HG02973 (cell line): ENCODE data around the gene PDPR.
"Not testable (repeated sequence)": the region's sequence is repeated elsewhere in the genome, so short reads cannot be mapped to it uniquely, and the experiment has no call there.

ENCODE experiments used
- ATAC-seq: cut with Tn5 transposase; IDR thresholded peaks from one replicate; pipeline ENCODE4 v1.9.1; 2021; ENCODE audit warnings: moderate library complexity; ENCODE audit not compliant: unreplicated experiment

The PDPR gene

DNA sequence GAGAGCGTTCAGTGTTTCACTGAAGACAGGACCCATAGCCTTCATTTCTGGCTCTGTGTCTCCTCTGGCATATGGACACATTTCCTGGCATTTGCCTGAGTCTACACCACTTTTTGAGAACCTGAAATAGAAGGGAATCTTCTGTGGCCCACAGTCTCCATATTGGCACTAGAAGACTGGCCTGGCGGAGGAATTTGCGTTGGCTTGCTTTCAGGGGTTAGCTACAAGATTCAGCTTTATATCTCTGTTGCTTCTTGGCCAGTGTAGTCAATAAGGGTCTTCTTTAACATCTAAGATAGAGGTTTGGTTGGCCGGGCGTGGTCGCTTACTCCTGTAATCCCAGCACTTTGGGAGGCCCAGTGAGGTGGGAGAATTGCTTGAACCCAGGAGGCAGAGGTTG lies 46.7 kb downstream of the PDPR start:
- no peak for ATAC-seq

- ATAC-seq: no peak
Measured at GRCh38 chr16:70161350-70161749, 47.2 kb downstream of the PDPR start.

- no peak for ATAC-seq
Measured at GRCh38 chr16:70162041-70162451, 47.9 kb downstream of the PDPR start.

DNA sequence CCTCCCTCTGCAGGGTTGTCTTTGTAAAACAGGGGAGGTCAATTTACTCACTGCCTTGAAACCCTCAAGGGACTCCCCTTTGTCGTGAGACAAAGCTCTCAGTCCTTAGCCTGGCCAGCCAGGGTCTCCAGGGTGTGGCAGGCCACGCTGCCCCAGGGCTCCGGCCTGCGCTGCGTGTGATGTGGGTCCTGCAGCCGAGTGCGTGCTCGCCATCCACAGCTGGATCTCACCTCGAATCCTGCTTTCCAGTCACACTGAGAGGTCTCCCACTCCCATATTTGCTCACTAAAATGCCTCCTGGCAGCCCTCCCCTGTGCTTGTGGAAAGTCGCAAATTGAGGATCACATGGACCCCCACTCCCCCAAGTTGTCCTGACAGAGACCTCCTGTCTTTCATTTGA lies 49.5 kb downstream of the PDPR start:
- no peak for ATAC-seq

DNA sequence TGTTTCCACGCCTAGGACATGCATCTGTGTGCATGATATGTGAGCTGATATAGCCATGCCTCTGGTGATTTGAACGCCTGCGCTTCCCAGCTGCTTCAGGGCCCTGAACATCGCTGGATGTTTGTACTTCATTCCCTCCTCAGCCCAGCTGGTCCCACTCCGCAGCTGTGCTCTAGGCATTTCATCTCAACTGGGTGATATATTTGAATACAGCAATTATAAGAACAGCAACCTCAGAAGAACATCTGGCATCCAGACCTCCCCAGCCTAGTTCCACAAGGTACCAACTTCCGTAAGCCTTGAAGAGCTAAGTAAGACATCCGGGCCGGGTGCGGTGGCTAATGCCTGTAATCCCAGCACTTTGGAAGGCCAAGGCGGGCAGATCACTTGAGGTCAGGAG lies 52.6 kb downstream of the PDPR start:
- not testable (repeated sequence) for ATAC-seq

DNA sequence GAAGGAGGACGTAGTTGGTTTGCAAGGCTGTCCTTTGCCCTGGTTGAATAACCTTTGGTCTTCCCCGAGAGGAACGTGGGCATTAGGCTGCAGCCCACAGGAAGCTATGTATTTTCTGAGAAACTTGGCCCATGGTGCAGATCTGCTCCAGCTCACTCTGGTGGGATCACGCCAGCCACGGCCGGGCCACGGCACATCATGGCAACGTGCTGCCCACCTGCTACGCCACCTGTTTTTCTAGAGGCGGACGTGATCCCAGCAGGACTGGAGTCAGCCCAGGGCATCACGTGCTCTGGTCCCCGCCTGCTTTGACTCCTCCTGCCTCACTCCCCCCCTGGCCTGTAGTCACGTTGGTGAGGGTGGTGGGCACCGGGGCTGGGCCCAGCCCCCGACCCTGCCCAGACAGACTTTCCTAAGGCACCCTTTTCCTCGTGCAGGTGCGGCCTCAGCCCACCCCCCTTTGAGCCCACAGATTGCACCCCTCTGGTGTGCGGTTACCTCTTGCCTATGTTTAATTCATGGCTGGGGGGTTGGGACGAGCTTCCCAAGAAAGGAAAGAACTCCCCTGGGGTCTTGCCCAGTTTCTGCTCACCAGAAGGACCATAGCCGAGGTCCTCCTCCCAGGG lies 59.2 kb downstream of the PDPR start, which contains the start of gene CLEC18C:
Gene CLEC18C (plus strand): TSS at position 576 of the 626 bp plus-strand sequence. CDS start 492 bp downstream, outside the sequence.
- not testable (repeated sequence) for ATAC-seq

- ATAC-seq: not testable (repeated sequence)
Measured at GRCh38 chr16:70173916-70174315, 59.8 kb downstream of the PDPR start.

DNA sequence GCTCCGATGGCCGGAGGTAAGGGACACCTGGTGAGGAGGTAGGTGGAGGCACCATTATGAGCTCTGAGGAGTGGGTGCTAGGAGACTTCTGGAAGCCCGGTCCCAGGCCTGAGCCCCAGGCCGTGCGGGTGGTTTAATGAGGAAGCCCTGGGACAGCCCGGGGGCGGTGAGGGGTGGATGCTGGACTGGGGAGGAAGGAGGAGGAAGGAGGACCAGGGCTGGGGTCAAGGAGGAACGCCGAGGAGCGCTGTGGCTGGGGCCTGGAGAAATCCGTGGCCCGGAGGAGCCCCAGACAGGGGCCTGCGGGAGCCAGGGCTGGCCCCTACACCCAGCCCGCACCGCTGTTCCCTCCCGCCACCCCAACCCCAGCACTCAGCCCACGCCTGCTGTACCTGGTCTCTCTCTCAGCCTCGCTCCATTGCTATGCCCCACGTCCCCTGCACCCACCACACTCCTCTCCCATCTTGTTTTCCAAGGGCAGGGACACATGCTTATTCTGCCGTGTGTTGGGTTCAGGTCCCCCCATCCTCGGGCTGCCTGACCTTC lies 60.3 kb downstream of the PDPR start:
- ATAC-seq: not testable (repeated sequence)

DNA sequence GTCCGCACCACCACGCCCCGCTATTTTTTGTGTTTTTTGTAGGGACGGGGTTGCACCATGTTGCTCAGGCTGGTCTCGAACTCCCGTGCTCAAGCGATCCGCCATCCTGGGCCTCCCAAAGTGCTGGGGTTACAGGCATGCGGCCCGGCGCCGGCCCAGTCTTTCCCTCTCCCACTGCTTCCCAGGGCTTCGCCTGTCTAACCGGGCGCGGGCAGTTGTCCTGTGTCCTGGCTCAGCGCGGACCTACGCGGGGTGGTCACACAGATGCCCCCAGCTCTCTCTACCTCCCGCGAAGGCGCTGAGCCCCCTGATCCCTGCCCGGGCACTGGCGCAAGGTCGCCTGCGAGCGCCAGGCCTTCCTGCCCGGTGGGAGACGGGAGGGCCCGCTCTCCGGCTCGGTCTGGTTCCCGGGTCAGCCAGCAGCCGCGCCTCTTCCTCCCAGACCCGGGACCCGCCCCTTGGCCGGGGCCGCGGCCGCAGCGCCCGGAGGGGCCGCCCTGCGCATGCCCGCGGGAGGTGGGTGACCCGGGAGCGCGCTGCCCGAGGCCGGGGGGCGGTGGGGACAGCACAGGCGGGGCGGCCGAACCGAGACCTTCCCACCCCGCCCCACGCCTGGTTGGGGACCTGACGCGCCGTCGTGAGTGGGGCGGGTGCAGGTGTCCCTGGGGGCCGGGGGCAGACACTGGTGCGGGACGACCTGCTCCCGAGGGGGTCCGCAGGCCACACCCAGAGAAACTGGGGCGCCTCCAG lies 73.9 kb downstream of the PDPR start:
- not testable (repeated sequence) for ATAC-seq

DNA sequence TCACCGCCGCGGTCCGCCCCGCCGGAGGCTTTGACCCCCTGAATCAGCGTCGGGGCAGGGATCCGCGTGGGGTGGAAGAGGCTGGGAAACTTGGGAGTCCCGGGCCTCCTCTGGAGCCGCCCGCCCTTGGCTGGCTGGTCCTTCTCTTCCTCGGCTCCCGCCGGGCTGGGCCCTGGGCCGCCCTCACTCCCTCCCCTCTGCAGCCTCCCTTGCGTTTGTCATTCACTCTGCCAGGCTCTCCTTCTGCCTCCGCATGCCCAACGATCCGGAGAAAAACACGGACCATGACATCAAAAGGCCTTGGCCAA lies 74.4 kb downstream of the PDPR start:
- not testable (repeated sequence) for ATAC-seq

GRCh38 chr16:70190574-70190973 lies 76.4 kb downstream of the PDPR start:
- not testable (repeated sequence) for ATAC-seq

DNA sequence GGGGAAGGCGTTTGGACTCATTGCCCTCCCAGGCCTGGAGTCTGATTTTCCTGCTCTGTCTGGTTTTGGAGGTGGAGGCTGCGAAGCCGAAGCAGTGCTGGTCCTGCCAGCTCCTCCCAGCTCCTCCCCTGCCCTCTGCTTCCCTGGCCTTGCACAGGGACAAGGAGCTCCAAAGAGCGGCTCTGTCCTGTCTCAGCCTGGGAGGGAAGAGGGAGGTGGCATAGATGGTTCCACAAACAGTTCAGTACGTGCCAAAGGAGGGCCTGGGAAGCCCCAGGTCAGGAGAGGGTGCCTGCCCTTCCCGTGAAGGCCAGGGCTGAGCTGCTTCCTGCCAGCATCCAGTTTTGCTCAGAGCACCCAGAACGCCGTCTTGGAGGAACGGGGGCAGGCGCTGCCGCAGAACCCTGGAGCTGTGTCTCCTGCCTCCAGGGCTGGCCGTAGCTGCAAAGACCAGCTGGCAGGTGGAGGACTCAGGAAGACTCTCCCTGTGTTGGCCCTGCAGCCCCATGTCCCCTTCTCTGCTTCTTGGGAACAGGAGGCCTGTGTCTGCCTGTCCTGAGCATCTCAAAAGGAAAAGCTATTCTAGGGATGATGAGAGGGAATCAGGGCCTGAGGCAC lies 82.7 kb downstream of the PDPR start:
- not testable (repeated sequence) for ATAC-seq

GRCh38 chr16:70197611-70198010 lies 83.5 kb downstream of the PDPR start:
- not testable (repeated sequence) for ATAC-seq

GRCh38 chr16:70198230-70198629 lies 84.1 kb downstream of the PDPR start:
- ATAC-seq: not testable (repeated sequence)

DNA sequence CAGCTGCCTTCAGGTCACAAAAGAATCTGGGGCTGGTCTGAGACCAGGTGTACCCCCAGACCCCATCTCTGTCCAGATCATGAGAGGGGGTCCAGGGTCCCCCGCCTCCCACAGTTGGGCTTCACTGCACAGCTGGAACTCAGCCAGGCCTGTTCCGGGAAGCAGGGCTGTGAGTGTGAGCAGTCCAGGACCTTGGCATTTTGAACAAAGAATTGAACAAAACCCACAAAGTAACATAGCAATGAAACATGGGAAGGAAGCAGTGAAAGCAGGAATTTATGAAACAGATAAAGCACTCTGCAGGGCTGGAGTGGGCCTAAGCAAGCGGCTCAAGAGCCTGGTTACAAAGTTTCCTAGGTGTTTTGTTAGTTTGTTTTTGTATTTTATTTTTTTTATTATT lies 84.5 kb downstream of the PDPR start:
- not testable (repeated sequence) for ATAC-seq

GRCh38 chr16:70199170-70199569 lies 85.0 kb downstream of the PDPR start:
- not testable (repeated sequence) for ATAC-seq

DNA sequence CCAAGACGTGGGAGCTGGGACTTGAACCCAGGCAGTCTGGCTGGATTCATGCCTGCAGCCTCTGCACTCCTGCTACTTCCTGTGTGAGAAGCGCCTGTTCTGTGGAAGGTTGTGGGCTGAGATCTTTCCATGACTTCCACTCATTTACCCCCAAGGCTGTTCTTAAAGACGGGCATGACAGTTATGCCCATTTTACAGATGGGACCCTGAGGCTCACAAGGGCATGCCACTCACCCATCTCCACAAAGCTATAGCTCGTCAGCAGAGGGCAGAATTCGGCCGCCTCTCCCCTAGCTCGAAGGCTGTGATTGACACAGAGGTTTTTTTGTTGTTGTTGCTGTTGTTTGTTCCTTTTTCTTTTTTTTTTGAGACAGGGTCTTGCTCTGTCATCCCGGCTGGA lies 85.9 kb downstream of the PDPR start:
- ATAC-seq: not testable (repeated sequence)

DNA sequence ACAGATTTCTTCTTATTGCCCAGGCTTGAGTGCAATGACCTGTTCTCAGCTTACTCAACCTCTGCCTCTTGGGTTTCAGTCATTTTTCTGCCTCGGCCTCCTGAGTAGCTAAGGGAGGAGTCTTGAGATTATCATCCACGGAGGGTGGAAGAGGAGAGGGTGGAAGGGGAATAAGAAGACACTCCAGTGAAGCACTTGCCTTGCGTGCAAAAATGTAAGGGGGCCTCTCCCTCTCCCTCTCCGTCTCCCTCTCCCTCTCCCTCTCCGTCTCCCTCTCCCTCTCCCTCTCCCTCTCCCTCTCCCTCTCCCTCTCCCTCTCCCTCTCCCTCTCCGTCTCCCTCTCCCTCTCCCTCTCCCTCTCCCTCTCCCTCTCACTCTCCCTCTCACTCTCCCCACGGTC lies 89.4 kb downstream of the PDPR start:
- ATAC-seq: not testable (repeated sequence)

- not testable (repeated sequence) for ATAC-seq
Measured at GRCh38 chr16:70204010-70204409, 89.9 kb downstream of the PDPR start.

DNA sequence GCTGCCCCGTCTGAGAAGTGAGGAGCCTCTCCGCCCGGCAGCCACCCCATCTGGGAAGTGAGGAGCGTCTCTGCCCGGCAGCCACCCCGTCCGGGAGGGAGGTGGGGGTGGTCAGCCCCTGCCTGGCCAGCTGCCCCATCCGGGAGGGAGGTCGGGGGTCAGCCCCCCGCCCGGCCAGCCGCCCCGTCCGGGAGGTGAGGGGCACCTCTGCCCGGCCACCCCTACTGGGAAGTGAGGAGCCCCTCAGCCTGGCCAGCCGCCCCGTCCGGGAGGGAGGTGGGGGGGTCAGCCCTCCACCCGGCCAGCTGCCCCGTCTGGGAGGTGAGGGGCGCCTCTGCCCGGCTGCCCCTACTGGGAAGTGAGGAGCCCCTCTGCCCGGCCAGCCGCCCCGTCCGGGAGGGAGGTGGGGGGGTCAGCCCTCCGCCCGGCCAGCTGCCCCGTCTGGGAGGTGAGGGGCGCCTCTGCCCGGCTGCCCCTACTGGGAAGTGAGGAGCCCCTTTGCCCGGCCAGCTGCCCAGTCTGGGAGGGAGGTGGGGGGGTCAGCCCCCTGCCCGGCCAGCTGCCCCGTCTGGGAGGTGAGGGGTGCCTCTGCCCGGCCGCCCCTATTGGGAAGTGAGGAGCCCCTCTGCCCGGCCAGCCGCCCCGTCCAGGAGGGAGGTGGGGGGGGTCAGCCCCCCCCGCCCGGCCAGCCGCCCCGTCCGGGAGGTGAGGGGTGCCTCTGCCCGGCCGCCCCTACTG lies 90.7 kb downstream of the PDPR start:
- not testable (repeated sequence) for ATAC-seq

GRCh38 chr16:70206382-70206781 lies 92.2 kb downstream of the PDPR start:
- not testable (repeated sequence) for ATAC-seq
